ENCODE measurements around the gene TAB2.

DNA sequence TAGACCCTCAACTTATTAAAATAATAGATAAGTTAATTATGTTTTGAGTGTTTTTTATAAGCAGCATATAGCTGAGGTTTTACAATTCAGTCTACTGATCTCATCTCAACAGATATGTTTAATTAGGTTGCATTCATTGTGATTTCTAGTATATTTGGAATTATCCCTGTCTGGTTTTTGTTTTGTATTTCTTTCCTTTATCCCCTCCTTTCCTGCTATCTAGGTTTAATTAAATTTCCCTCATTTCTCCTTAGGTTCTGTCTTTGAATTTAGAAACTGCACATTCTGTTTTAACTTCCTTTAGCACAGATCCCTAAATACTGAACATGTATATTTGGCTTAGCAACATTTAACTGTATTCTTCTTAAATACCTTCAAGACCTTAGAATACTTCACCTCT lies 77.7 kb downstream of the TAB2 start:
- TF ChIP-seq POLR2AphosphoS5 (IDR thresholded peaks at IDR 0.05; ENCODE audit: low read depth, low read length) (no peak), TAF1 (IDR thresholded peaks at IDR 0.05; ENCODE audit: borderline replicate concordance, insufficient read depth, low read length) (no peak), FOXP2 (optimal IDR thresholded peaks at IDR 0.05; ENCODE audit: borderline replicate concordance, extremely low read depth, extremely low read length, insufficient read depth) (no peak)
- TF ChIP-seq, protein P1, sequence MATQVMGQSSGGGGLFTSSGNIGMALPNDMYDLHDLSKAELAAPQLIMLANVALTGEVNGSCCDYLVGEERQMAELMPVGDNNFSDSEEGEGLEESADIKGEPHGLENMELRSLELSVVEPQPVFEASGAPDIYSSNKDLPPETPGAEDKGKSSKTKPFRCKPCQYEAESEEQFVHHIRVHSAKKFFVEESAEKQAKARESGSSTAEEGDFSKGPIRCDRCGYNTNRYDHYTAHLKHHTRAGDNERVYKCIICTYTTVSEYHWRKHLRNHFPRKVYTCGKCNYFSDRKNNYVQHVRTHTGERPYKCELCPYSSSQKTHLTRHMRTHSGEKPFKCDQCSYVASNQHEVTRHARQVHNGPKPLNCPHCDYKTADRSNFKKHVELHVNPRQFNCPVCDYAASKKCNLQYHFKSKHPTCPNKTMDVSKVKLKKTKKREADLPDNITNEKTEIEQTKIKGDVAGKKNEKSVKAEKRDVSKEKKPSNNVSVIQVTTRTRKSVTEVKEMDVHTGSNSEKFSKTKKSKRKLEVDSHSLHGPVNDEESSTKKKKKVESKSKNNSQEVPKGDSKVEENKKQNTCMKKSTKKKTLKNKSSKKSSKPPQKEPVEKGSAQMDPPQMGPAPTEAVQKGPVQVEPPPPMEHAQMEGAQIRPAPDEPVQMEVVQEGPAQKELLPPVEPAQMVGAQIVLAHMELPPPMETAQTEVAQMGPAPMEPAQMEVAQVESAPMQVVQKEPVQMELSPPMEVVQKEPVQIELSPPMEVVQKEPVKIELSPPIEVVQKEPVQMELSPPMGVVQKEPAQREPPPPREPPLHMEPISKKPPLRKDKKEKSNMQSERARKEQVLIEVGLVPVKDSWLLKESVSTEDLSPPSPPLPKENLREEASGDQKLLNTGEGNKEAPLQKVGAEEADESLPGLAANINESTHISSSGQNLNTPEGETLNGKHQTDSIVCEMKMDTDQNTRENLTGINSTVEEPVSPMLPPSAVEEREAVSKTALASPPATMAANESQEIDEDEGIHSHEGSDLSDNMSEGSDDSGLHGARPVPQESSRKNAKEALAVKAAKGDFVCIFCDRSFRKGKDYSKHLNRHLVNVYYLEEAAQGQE (IDR thresholded peaks at IDR 0.05; ENCODE audit: insufficient read depth in 1 of 2, low read depth in 2 of 2, low read length in 2 of 2) = no peak
